Transverse colon (tissue), 4 donors: ENCODE data around the gene SPG7. TPM values are rescaled to one million over a fixed set of nuclear protein-coding genes. Genes with fewer than 3 reads are reported as not detected.
A peak's percentile ranks its signal among the peaks of the same experiment; 100 is the strongest.

ENCODE experiments used
- DNase-seq: peaks from one replicate; pipeline ENCODE4 v3.0.0-alpha.2; 2019
- H3K27ac ChIP-seq, 4 donors: fragments of 200-600 bp; sonication (generic); 2 replicates each; pipeline ENCODE4 v1.5.1; 2016 to 2018; ENCODE audit warnings: inconsistent platforms in 4 of 4
- H3K27me3 ChIP-seq: fragments of 200-600 bp; sonication (generic); 2 replicates; pipeline ENCODE4 v1.5.1; 2017; ENCODE audit warnings: inconsistent platforms
- H3K36me3 ChIP-seq, 4 donors: fragments of 200-600 bp; sonication (generic); 2 replicates each; pipeline ENCODE4 v1.5.1; 2017 to 2019; ENCODE audit warnings: inconsistent platforms in 4 of 4
- H3K4me1 ChIP-seq, 4 donors: fragments of 200-600 bp; sonication (generic); 2 replicates each; pipeline ENCODE4 v1.5.1; 2017 to 2020; ENCODE audit warnings: inconsistent platforms in 4 of 4
- H3K4me3 ChIP-seq, 4 donors: fragments of 200-600 bp; sonication (generic); 1 replicate in 1 of 4; 2 replicates in 3 of 4; pipeline versions ENCODE4 v1.5.1 to v1.6.1; 2017 to 2019; ENCODE audit warnings: inconsistent platforms in 4 of 4
- H3K9me3 ChIP-seq, 2 donors: fragments of 200-600 bp; sonication (generic); 2 replicates each; pipeline ENCODE4 v1.5.1; 2017 to 2019; ENCODE audit warnings: inconsistent platforms in 2 of 2
- CTCF ChIP-seq, 5 experiments: fragments of 200-600 bp in 3 of 5; fragments of 450-650 bp in 2 of 5; sonication (generic) in 3 of 5; IDR thresholded peaks; 1 replicate in 2 of 5; 2 replicates in 3 of 5; pipeline ENCODE4 v1.5.1; 2016 to 2017; ENCODE audit warnings: antibody characterized with exemption in 5 of 5, inconsistent platforms in 3 of 5, mild to moderate bottlenecking in 2 of 5, moderate library complexity in 1 of 5
- EP300 ChIP-seq: sonication (generic); formaldehyde crosslinking; IDR thresholded peaks from one replicate; pipeline ENCODE4 v1.6.1; 2017; ENCODE audit warnings: antibody characterized with exemption, low read depth
- POLR2A ChIP-seq: fragments of 450-650 bp; IDR thresholded peaks from one replicate; pipeline ENCODE4 v1.6.1; 2016; ENCODE audit warnings: antibody characterized with exemption, mild to moderate bottlenecking, moderate library complexity
- POLR2AphosphoS5 ChIP-seq, 3 donors: sonication (generic); formaldehyde crosslinking; IDR thresholded peaks; one replicate each; pipeline ENCODE4 v1.6.1; 2016; ENCODE audit warnings: antibody characterized with exemption in 3 of 3
- WGBS, 2 donors: methylation state at CpG; one replicate each; pipeline ENCODE4 v1.1.5; 2018; ENCODE audit warnings: low coverage in 1 of 2; 5-methylcytosine and 5-hydroxymethylcytosine counted together
- in situ Hi-C, 4 donors: fragments of 200-750 bp; cut with MboI; loops; one replicate each; pipeline versions ENCODE4 v1.15.0 to v1.15.1; 2017; ENCODE audit warnings: low sequenced_read_pairs in 3 of 4, low pct_ligation_motif_present in 1 of 4, low pct_unique_long_range_greater_than_20kb in 1 of 4
- intact Hi-C: fragments of 100-400 bp; cut with DNase I; formaldehyde crosslinking; loops from one replicate; pipeline ENCODE4 v1.15.1; 2023; ENCODE audit warnings: low total_unique reads
- total RNA-seq, 4 donors: library from RNA; depleted of rRNA; stranded (reverse); fragments of >200 nt; gene quantifications; one replicate each; pipeline ENCODE4 v1.1.0, GENCODE V29; 2016

The SPG7 gene
- total RNA-seq, 4 donors from 2014 or later: 168 to 408 (median 285) TPM

- Histone ChIP-seq H3K27ac (no peak within 1 kb of the TSS), H3K27me3 (peaks cover 62% of the 10 kb centered on the region), H3K9me3 (no peaks in the 10 kb centered on the region), H3K4me1 (peaks cover 3 to 29% (median 21%) of the 10 kb centered on the region in 4 donors), H3K36me3 (no peaks in the 10 kb centered on the region), H3K4me3 (peak within 1 kb of the TSS in 2 of 4 donors; percentile 18 to 38)
- 0 to 7% methylated on average over 12 to 31 of the region's 103 CpGs for WGBS, 2 donors
- no peak for TF ChIP-seq POLR2A
- TF ChIP-seq CTCF (IDR thresholded peaks at IDR 0.05): no peak
- no peak for TF ChIP-seq EP300
- no peak for TF ChIP-seq POLR2AphosphoS5 (IDR thresholded peaks at IDR 0.05)
- no peak for DNase-seq
- in situ Hi-C loops: no loop called here
- intact Hi-C loops: no loop called here
Observed at GRCh38 chr16:89575247-89576152, 67.3 kb downstream of the SPG7 start, which contains the start of gene CPNE7. CPNE7 (plus strand) TSS chr16:89575758; CDS start chr16:89575898, 140 bp downstream.

- peaks cover 57% of the 10 kb centered on the region for H3K27me3 ChIP-seq
- H3K27ac ChIP-seq: no peak overlapping the region
- no peak for DNase-seq
- no peak for TF ChIP-seq POLR2AphosphoS5 (IDR thresholded peaks at IDR 0.05)
- no peak for TF ChIP-seq POLR2A
- TF ChIP-seq CTCF (IDR thresholded peaks at IDR 0.05): no peak
- TF ChIP-seq EP300: no peak
- peak overlapping the region in 1 of 4 donors; percentile 35 for H3K4me3 ChIP-seq
- no peaks in the 10 kb centered on the region for H3K36me3 ChIP-seq
- 46 to 54% methylated on average over 10 to 74 of the region's 89 CpGs for WGBS, 2 donors
- H3K4me1 ChIP-seq: peaks cover 3 to 29% (median 21%) of the 10 kb centered on the region in 4 donors
- intact Hi-C loops (no loop called here), in situ Hi-C loops (no loop called here)
- H3K9me3 ChIP-seq: no peaks in the 10 kb centered on the region
Observed at GRCh38 chr16:89576153-89577054, 68.2 kb downstream of the SPG7 start.

GRCh38 chr16:89577055-89577759 lies 69.0 kb downstream of the SPG7 start:
- WGBS, 2 donors: 95% methylated on average over 22 of the region's 25 CpGs; no CpG with 5 or more reads in 1 of the 2 donors
- H3K36me3 ChIP-seq: no peaks in the 10 kb centered on the region
- peaks cover 3 to 31% (median 22%) of the 10 kb centered on the region in 4 donors for H3K4me1 ChIP-seq
- in situ Hi-C loops (no loop called here), intact Hi-C loops (no loop called here)
- H3K9me3 ChIP-seq: no peaks in the 10 kb centered on the region
- H3K27ac ChIP-seq: no peak overlapping the region
- H3K27me3 ChIP-seq: peaks cover 50% of the 10 kb centered on the region
- H3K4me3 ChIP-seq: no peak overlapping the region
- no peak for DNase-seq
- no peak for TF ChIP-seq CTCF (IDR thresholded peaks at IDR 0.05)
- TF ChIP-seq POLR2AphosphoS5 (IDR thresholded peaks at IDR 0.05): no peak
- TF ChIP-seq POLR2A: no peak
- TF ChIP-seq EP300: no peak
